Hematopoietic multipotent progenitor cell treated with erythropoietin and hydrocortisone succinate and interleukin-3 and kit ligand, for 8 days (in vitro differentiated cells): ENCODE data around the gene ZNF569.
"Not testable (repeated sequence)": the region's sequence is repeated elsewhere in the genome, so short reads cannot be mapped to it uniquely, and the experiment has no call there.

Experiments
- DNase-seq: peaks from one replicate; pipeline ENCODE4 v3.0.0-alpha.2; 2015

Gene ZNF569

GRCh38 chr19:37466798-37467607, at the start of gene ZNF569:
TSS of gene ZNF569 (minus strand) at chr19:37467444. CDS start at chr19:37444921, 22,523 bp downstream.
- peak; percentile 94 for DNase-seq

DNA sequence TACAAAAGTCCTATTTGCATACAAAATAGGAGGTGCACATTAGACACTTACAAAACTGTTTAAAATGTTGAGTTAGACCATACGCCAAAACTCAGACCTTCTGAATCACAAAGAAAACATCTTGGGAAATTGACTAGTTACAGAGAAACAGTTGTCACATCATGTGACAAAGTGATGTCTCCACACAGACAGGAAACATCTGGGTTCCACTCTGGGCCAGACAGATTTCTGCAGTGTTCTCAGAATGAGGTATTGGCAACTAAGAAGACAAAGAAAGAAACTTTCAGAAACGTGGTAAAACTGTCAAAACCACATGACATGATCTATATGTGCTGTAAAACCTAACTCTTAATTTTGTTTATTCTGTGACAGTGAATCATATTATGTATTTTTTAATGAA, 46.2 kb upstream of the ZNF569 start:
- no peak for DNase-seq

DNA sequence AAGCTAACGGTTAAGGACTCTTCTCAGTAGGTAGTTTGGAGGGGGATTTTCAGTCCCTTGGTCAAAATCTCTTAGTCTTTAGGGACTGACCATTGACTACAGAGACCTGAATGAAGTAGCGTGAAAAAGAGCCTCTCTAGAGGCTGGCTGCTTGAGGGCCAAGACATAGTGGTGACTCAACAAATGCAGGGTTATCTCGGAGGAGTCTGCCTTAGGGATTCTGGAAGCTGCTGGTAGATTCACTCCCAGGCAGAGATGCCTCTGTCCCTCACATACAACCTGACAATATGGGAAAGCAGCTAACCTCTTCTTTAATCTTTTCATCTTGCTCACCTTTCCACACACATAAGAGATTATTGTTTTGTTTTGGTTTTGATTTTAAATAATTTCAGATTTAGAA, 44.6 kb upstream of the ZNF569 start:
- no peak for DNase-seq

- DNase-seq = no peak
Observed at GRCh38 chr19:37511186-37511585, 43.9 kb upstream of the ZNF569 start.

GRCh38 chr19:37507167-37507464, 39.9 kb upstream of the ZNF569 start:
- no peak for DNase-seq

GRCh38 chr19:37506387-37507166, 39.3 kb upstream of the ZNF569 start, which contains the start of gene ZNF793:
TSS of gene ZNF793 (plus strand) at chr19:37506939. CDS start at chr19:37523440, 16,501 bp downstream.
- peak; percentile 8 for DNase-seq

DNA sequence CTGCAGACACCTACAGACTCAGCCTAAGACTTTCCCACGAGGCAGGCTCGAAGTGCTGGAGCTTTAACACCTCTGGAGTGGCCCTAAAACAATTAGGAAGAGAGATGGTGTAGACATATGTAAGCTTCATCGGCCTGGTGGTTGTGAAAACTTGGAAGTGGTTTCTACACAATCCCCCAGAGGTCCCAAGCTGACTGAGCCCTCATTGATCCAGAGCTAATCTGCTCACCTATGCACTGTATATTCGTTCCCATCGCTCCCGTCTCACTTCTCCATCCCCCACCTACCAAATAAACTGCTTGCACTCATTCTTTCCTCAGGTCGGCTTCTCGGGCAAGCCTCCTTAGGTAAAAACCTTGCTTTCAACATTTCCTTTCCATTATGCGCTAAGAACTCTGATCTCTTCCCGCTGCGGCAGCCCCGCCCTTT, 38.7 kb upstream of the ZNF569 start:
- no peak for DNase-seq

GRCh38 chr19:37492213-37492612, 25.0 kb upstream of the ZNF569 start:
- DNase-seq = no peak

DNA sequence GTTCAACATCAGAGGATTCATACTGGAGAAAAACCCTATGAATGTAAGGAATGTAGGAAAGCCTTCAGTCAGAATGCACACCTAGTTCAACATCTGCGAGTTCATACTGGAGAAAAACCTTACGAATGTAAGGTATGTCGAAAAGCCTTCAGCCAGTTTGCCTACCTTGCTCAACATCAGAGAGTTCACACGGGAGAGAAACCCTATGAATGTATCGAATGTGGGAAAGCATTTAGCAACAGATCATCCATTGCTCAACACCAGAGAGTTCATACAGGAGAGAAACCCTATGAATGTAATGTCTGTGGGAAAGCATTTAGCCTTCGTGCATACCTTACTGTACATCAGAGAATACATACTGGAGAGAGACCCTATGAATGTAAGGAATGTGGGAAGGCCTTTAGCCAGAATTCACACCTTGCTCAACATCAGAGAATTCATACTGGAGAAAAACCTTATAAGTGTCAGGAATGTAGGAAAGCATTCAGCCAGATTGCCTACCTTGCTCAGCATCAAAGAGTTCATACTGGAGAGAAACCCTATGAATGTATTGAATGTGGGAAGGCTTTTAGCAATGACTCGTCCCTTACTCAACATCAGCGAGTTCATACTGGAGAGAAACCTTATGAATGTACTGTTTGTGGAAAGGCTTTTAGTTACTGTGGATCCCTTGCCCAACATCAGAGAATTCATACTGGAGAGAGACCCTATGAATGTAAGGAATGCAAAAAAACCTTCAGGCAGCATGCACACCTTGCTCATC, 17.3 kb upstream of the ZNF569 start:
- no peak for DNase-seq

GRCh38 chr19:37472165-37472564, 4.9 kb upstream of the ZNF569 start:
- no peak for DNase-seq

DNA sequence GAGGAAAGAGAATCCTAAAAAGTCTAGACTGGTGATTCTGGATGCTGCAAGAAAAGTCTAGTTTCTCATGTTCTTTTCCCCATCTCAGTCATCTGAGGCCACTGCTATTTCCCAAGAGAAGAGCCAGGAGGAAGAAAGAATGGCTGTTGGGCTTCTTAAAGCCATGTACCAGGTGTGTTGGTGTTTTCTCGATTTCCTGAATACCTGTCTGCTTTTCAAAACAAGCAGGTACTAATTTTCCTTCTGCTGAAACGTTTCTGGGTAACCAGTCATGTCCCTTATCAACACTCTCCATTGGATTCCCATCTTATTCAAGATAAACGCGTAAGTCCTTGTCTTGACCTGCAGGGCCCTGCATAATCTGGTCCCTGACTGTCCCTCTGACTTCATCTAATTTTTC, 3.0 kb upstream of the ZNF569 start:
- peak; percentile 5 for DNase-seq

- peak; percentile 88 for DNase-seq
Observed at GRCh38 chr19:37468961-37469777, 1.9 kb upstream of the ZNF569 start, which contains the start of gene ZNF570. TSS of gene ZNF570 (plus strand) at chr19:37469356. CDS start at chr19:37470355, 999 bp downstream.

- no peak for DNase-seq
Observed at GRCh38 chr19:37467608-37468090, 405 bp upstream of the ZNF569 start.

DNA sequence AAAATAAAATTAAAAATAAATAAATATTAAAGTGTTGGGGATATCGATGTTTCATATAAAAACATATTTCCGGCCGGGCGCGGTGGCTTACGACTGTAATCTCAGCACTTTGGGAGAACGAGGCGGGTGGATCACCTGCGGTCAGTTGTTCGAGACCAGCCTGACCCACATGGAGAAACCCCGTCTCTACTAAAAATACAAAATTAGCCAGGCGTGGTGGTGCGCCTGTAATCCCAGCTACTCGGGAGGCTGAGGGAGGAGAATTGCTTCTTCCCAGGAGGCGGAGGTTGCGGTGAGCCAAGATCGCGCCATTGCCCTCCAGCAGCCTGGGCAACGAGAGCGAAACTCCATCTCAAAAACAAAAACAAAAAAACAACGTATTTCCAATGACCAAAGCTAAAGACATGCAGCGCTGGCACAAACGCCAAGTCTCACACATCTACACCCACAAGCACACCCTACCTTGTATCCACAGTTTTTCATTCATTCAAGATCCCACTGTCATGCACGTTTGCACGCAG, 907 bp downstream of the ZNF569 start:
- no peak for DNase-seq

GRCh38 chr19:37452500-37453245, 14.6 kb downstream of the ZNF569 start:
- no peak for DNase-seq

- no peak for DNase-seq
Observed at GRCh38 chr19:37413313-37414084, 53.7 kb downstream of the ZNF569 start.

- no peak for DNase-seq
Observed at GRCh38 chr19:37412700-37413099, 54.5 kb downstream of the ZNF569 start.

- not testable (repeated sequence) for DNase-seq
Observed at GRCh38 chr19:37406140-37406846, 61.0 kb downstream of the ZNF569 start.

DNA sequence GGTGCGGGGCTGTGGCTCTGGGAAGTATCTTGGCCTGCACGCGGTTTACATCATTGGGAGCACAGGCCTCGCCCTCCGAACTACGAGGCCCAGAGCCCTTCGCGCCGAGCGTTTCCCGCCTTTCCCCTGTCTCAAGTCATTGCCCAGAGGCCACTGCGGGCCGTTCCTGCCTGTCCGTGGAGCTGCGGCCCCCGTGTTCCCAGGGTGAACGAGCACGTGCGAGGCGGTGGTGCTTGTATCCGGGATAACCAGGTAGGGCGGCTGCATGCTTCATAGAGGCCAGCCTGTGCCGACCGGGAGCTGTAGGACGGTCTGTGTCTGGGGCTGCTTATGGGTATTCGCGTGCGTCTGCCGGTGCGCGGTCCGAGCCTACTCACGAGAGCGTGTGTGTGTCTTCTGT, 63.8 kb downstream of the ZNF569 start:
- no peak for DNase-seq

DNA sequence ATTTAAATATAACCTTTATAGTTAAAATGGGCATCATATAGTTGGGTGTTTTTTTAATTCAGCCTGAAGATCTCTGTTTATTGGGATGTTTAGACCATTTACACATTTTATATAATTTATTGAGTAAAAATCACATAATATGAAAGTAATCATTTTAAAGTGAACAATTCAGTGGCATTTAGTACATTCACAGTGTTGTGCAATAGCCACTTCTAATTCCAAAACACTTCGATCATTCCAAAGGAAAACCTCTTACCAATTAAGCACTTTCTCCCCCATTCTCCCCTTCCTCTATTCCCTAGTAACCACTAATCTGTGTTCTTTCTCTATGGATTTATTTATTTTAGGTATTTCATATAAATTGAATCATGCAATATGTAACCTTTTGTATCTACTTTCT, 66.2 kb downstream of the ZNF569 start:
- no peak for DNase-seq
